H9 (cell line): Measurements from ENCODE around the gene DEPDC5. TPM values are rescaled to one million over a fixed set of nuclear protein-coding genes. Genes with fewer than 3 reads are reported as not detected.
A peak's percentile ranks its signal among the peaks of the same experiment; 100 is the strongest.

Source experiments
- DNase-seq: peaks from one replicate; pipeline ENCODE4 v3.0.0-alpha.2; 2017
- H2AFZ ChIP-seq: one replicate; pipeline ENCODE4 v1.6.1; 2013; ENCODE audit warnings: mild to moderate bottlenecking, low read length, control low read depth, moderate library complexity
- H2AK5ac ChIP-seq: 2 replicates; pipeline ENCODE4 v1.6.1; 2013; ENCODE audit warnings: low read length, control low read depth, mixed read lengths; ENCODE audit not compliant: insufficient read length
- H2BK120ac ChIP-seq: one replicate; pipeline ENCODE4 v1.6.1; 2013; ENCODE audit warnings: low read depth, mild to moderate bottlenecking, low read length, control low read depth, inconsistent platforms; ENCODE audit not compliant: poor library complexity, severe bottlenecking
- H2BK12ac ChIP-seq: 2 replicates; pipeline ENCODE4 v1.6.1; 2013; ENCODE audit warnings: low read length, control low read depth, mixed read lengths, low read depth; ENCODE audit not compliant: insufficient read length
- H2BK15ac ChIP-seq: 2 replicates; pipeline ENCODE4 v1.6.1; 2013; ENCODE audit warnings: low read depth, low read length, control low read depth
- H2BK20ac ChIP-seq: one replicate; pipeline ENCODE4 v1.6.1; 2013; ENCODE audit warnings: low read depth, mild to moderate bottlenecking, low read length, control low read depth, inconsistent platforms; ENCODE audit not compliant: poor library complexity, severe bottlenecking
- H2BK5ac ChIP-seq: 2 replicates; pipeline ENCODE4 v1.6.1; 2013; ENCODE audit warnings: low read length, control low read depth, mixed read lengths; ENCODE audit not compliant: insufficient read length
- H3K14ac ChIP-seq: 2 replicates; pipeline ENCODE4 v1.6.1; 2013; ENCODE audit warnings: low read length, control low read depth; ENCODE audit not compliant: insufficient read depth
- H3K18ac ChIP-seq: 2 replicates; pipeline ENCODE4 v1.6.1; 2013; ENCODE audit warnings: low read depth, mild to moderate bottlenecking, mixed read lengths, low read length, control low read depth; ENCODE audit not compliant: insufficient read length
- H3K23ac ChIP-seq: 2 replicates; pipeline ENCODE4 v1.6.1; 2013; ENCODE audit warnings: low read length, control low read depth, mixed read lengths, low read depth; ENCODE audit not compliant: insufficient read length
- H3K23me2 ChIP-seq: 2 replicates; pipeline ENCODE4 v1.6.1; 2013; ENCODE audit warnings: low read depth, mild to moderate bottlenecking, mixed read lengths, low read length, control low read depth; ENCODE audit not compliant: insufficient read length, poor library complexity, severe bottlenecking
- H3K27ac ChIP-seq: 2 replicates; pipeline ENCODE4 v1.5.1; 2013; ENCODE audit warnings: low read length, control low read depth, mixed read lengths, low read depth; ENCODE audit not compliant: insufficient read length
- H3K27me3 ChIP-seq: 2 replicates; pipeline ENCODE4 v1.6.1; 2013; ENCODE audit warnings: low read length, control low read depth, inconsistent platforms; ENCODE audit not compliant: insufficient read depth
- H3K4ac ChIP-seq: 2 replicates; pipeline ENCODE4 v1.6.1; 2013; ENCODE audit warnings: low read depth, mild to moderate bottlenecking, control low read depth, inconsistent platforms, low read length, moderate library complexity
- H3K4me1 ChIP-seq: 2 replicates; pipeline ENCODE4 v1.6.1; 2013; ENCODE audit warnings: low read length, control low read depth, inconsistent platforms; ENCODE audit not compliant: insufficient read depth
- H3K4me2 ChIP-seq: 2 replicates; pipeline ENCODE4 v1.6.1; 2013; ENCODE audit warnings: low read length, control low read depth, mixed read lengths; ENCODE audit not compliant: insufficient read length, insufficient read depth
- H3K56ac ChIP-seq: 2 replicates; pipeline ENCODE4 v1.6.1; 2013; ENCODE audit warnings: low read depth, mild to moderate bottlenecking, mixed read lengths, low read length, control low read depth; ENCODE audit not compliant: insufficient read length
- H3K79me1 ChIP-seq: 2 replicates; pipeline ENCODE4 v1.6.1; 2013; ENCODE audit warnings: low read depth, mild to moderate bottlenecking, moderate library complexity, low read length, control low read depth, inconsistent platforms; ENCODE audit not compliant: insufficient read depth, poor library complexity, severe bottlenecking
- H3K79me2 ChIP-seq: 2 replicates; pipeline ENCODE4 v1.6.1; 2013; ENCODE audit warnings: low read length, control low read depth, inconsistent platforms; ENCODE audit not compliant: insufficient read depth
- H3K9ac ChIP-seq: 2 replicates; pipeline ENCODE4 v1.6.1; 2013; ENCODE audit warnings: low read length, control low read depth, mixed read lengths; ENCODE audit not compliant: insufficient read length; ENCODE audit errors: extremely low read depth
- H3K9me3 ChIP-seq: one replicate; pipeline ENCODE4 v1.6.1; 2013; ENCODE audit warnings: low read depth, low read length, inconsistent platforms; ENCODE audit not compliant: control insufficient read depth
- H3T11ph ChIP-seq: one replicate; pipeline ENCODE4 v1.6.1; 2013; ENCODE audit warnings: mild to moderate bottlenecking, low read length, control low read depth, inconsistent platforms
- H4K20me1 ChIP-seq: one replicate; pipeline ENCODE4 v1.6.1; 2013; ENCODE audit not compliant: control insufficient read depth, insufficient read length, insufficient read depth
- H4K5ac ChIP-seq: 2 replicates; pipeline ENCODE4 v1.6.1; 2013; ENCODE audit warnings: low read depth, mild to moderate bottlenecking, mixed read lengths, low read length, control low read depth; ENCODE audit not compliant: insufficient read length
- H4K8ac ChIP-seq: replicated peaks from 2 replicates; pipeline ENCODE4 v1.6.1; 2013; ENCODE audit warnings: low read length, control low read depth, mixed read lengths, low read depth; ENCODE audit not compliant: insufficient read length
- H4K91ac ChIP-seq: 2 replicates; pipeline ENCODE4 v1.6.1; 2013; ENCODE audit warnings: low read depth, mild to moderate bottlenecking, moderate library complexity, mixed read lengths, low read length, control low read depth; ENCODE audit not compliant: insufficient read length
- H3K27ac Mint-ChIP-seq, 3 experiments: 2 replicates in 2 of 3; 3 replicates in 1 of 3; pipeline ENCODE4 v1.8.0; 2020 to 2021; ENCODE audit warnings: mixed read lengths in 3 of 3, mild to moderate bottlenecking in 1 of 3, moderate library complexity in 1 of 3
- H3K27me3 Mint-ChIP-seq: 2 replicates; pipeline ENCODE4 v1.8.0; 2021; ENCODE audit warnings: low read depth, mild to moderate bottlenecking, moderate library complexity, mixed read lengths
- H3K36me3 Mint-ChIP-seq, 3 experiments: 2 replicates in 2 of 3; 3 replicates in 1 of 3; pipeline ENCODE4 v1.8.0; 2020 to 2021; ENCODE audit warnings: low read depth in 3 of 3, mixed read lengths in 3 of 3; ENCODE audit not compliant: insufficient read depth in 1 of 3
- H3K4me1 Mint-ChIP-seq, 2 experiments: 2 replicates each; pipeline ENCODE4 v1.8.0; 2020; ENCODE audit warnings: mixed read lengths in 2 of 2
- H3K4me3 Mint-ChIP-seq, 2 experiments: 2 replicates in 1 of 2; 3 replicates in 1 of 2; pipeline ENCODE4 v1.8.0; 2020 to 2021; ENCODE audit warnings: mild to moderate bottlenecking in 2 of 2, mixed read lengths in 2 of 2, moderate library complexity in 1 of 2
- H3K9me3 Mint-ChIP-seq, 2 experiments: 2 replicates in 1 of 2; 3 replicates in 1 of 2; pipeline ENCODE4 v1.8.0; 2020; ENCODE audit warnings: mild to moderate bottlenecking in 2 of 2, mixed read lengths in 2 of 2, moderate library complexity in 1 of 2
- CTCF ChIP-seq: fragments of 200-600 bp; sonication (generic); conservative IDR thresholded peaks from 3 replicates; pipeline ENCODE4 v1.8.0; 2021; ENCODE audit warnings: antibody characterized with exemption, mild to moderate bottlenecking
- WGBS: extraction: QIAGEN DNeasy Blood & Tissue Kit; methylation state at CpG from one replicate; pipeline ENCODE4 v1.1.7; 2013; ENCODE audit warnings: missing lambda C conversion rate, low lambda C conversion rate, mixed read lengths; ENCODE audit not compliant: insufficient read length; ENCODE audit errors: extremely low coverage; 5-methylcytosine and 5-hydroxymethylcytosine counted together
- total RNA-seq: library from RNA; stranded (reverse); gene quantifications from 2 replicates; pipeline ENCODE4 v1.2.1, GENCODE V29; 2021

Gene DEPDC5
- total RNA-seq, 1 experiment from 2014 or later = 29.2 TPM

- Histone ChIP-seq H3K23ac (no peak overlapping the region), H2BK5ac (no peak overlapping the region), H3K79me1 (peaks cover 9% of the 10 kb centered on the region), H3K23me2 (peaks cover 14% of the 10 kb centered on the region), H3K18ac (no peak overlapping the region), H3T11ph (no peak overlapping the region), H3K79me2 (peaks cover 52% of the 10 kb centered on the region; the same call in 1 of the 2 replicates), H3K9me3 (no peaks in the 10 kb centered on the region), H3K4me1 (no peaks in the 10 kb centered on the region; the same call in 1 of the 2 replicates), H3K9ac (no peak overlapping the region), H2BK12ac (no peak overlapping the region), H2BK20ac (no peak overlapping the region), H3K4me2 (peak overlapping the region; percentile 2), H4K20me1 (no peaks in the 10 kb centered on the region), H3K56ac (no peak overlapping the region), H2AK5ac (no peak overlapping the region), H2AFZ (no peak overlapping the region), H4K91ac (no peak overlapping the region), H2BK120ac (no peak overlapping the region), H3K27ac (no peak overlapping the region), H2BK15ac (no peak overlapping the region), H3K4ac (no peak overlapping the region), H3K27me3 (no peaks in the 10 kb centered on the region), H3K14ac (no peak overlapping the region), H4K8ac (no peak overlapping the region), H4K5ac (no peak overlapping the region)
- Mint-ChIP-seq H3K4me1 (peaks cover 29% of the 10 kb centered on the region in 2 experiments), H3K36me3 (peaks cover 20 to 39% (median 34%) of the 10 kb centered on the region in 3 experiments; a peak in 6 of 7 replicates), H3K27me3 (peaks cover 7% of the 10 kb centered on the region), H3K9me3 (no peaks in the 10 kb centered on the region), H3K27ac (peak overlapping the region in 1 of 3 experiments; percentile 11; a peak in 2 of 7 replicates), H3K4me3 (peak overlapping the region; percentile 5 to 39; a peak in 3 of 5 replicates)
- WGBS = no CpG with 5 or more reads among the region's 2 CpGs
- no peak for DNase-seq
- peak; percentile 55 for TF ChIP-seq CTCF
These were observed 193.5 kb downstream of the DEPDC5 start for GRCh38 chr22:31947296-31947695.
